GM12878 (cell line): ENCODE results near the gene FARSB. TPM values are rescaled to one million over a fixed set of nuclear protein-coding genes. Genes with fewer than 3 reads are reported as not detected.

ENCODE experiments used
- CHD1 ChIP-seq: IDR thresholded peaks from 2 replicates; pipeline ENCODE4 v1.6.1; 2012; ENCODE audit warnings: low read depth, low read length, improper control_type of control experiment
- CREB1 ChIP-seq: IDR thresholded peaks from 2 replicates; pipeline ENCODE4 v1.6.1; 2012; ENCODE audit warnings: low read depth, mild to moderate bottlenecking, inconsistent platforms
- NR2C2 ChIP-seq: IDR thresholded peaks from 2 replicates; pipeline ENCODE4 v1.6.1; 2011; ENCODE audit warnings: borderline replicate concordance, low read depth; ENCODE audit not compliant: control insufficient read depth, insufficient read length
- PKNOX1 ChIP-seq: fragments of 450-650 bp; IDR thresholded peaks from 2 replicates; pipeline ENCODE4 v1.6.1; 2016; ENCODE audit warnings: mild to moderate bottlenecking
- ZNF24 ChIP-seq: fragments of 450-650 bp; IDR thresholded peaks from 2 replicates; pipeline ENCODE4 v1.6.1; 2017; ENCODE audit warnings: antibody characterized with exemption, mild to moderate bottlenecking
- polyA plus RNA-seq, 11 experiments: library from polyadenylated mRNA; depleted of rRNA in 4 of 11; unstranded in 6 of 11; stranded (reverse) in 5 of 11; fragments of >200 nt; fragmentation: Nextera tagmentation in 4 of 11; fragmentation: Illumina TruSeq in 1 of 11; extraction: Ambion mirVana in 4 of 11; extraction: Trizol in 1 of 11; gene quantifications; 1 replicate in 1 of 11; 2 replicates in 10 of 11; pipeline versions ENCODE4 v1.2.1 to v1.2.3, GENCODE V29; 2011 to 2016; ENCODE audit warnings: inconsistent platforms in 2 of 11, missing spikeins in 2 of 11, low read depth in 1 of 11
- total RNA-seq, 4 experiments: library from RNA; depleted of rRNA in 3 of 4; stranded (reverse); fragments of >200 nt in 3 of 4; fragmentation: Illumina TruSeq in 1 of 4; extraction: Trizol in 1 of 4; gene quantifications; 2 replicates each; pipeline versions ENCODE4 v1.2.1 to v1.2.3, GENCODE V29; 2013 to 2021

Gene FARSB
- total and polyA plus RNA-seq, 10 of the 15 experiments (the other 5 are each of a cell fraction or from before 2014, with no cell fraction given), result 32.4 to 127 (median 73.8) TPM

- no peak for TF ChIP-seq ZNF24
- TF ChIP-seq NR2C2, result no peak
- no peak for TF ChIP-seq CREB1
- no peak for TF ChIP-seq CHD1
- TF ChIP-seq PKNOX1, result no peak
- TF ChIP-seq, all 136 proteins: peak for 12
Measured at GRCh38 chr2:222521099-222521498, 134.8 kb downstream of the FARSB start (continued).

Other genes starting within 250 kb of the FARSB start
- 12.8 and 14.6 TPM in 2 replicates for gene SGPP2, start 231.5 kb downstream of the FARSB start, total RNA-seq (2014; rRNA removed)
- 13.4 and 13.6 TPM in 2 replicates for gene SGPP2, start 231.5 kb downstream of the FARSB start, total RNA-seq (2014; rRNA removed; fragmentation: Illumina TruSeq; extraction: Trizol)
- 19.8 and 20.7 TPM in 2 replicates for gene SGPP2, start 231.5 kb downstream of the FARSB start, total RNA-seq (2021)
- gene SGPP2, start 231.5 kb downstream of the FARSB start, polyA plus RNA-seq (2011; rRNA removed), result 75.4 and 84.9 TPM in 2 replicates
- gene SGPP2, start 231.5 kb downstream of the FARSB start, polyA plus RNA-seq (2014; fragmentation: Illumina TruSeq; extraction: Trizol), result 23.8 and 23.9 TPM in 2 replicates
- 1 to 10 TPM; 3.5 to 3.7 TPM for gene SGPP2, start 231.5 kb downstream of the FARSB start, polyA plus RNA-seq (2014; fragmentation: Nextera tagmentation; extraction: Ambion mirVana)
- 13.2 and 15.2 TPM in 2 replicates for gene SGPP2, start 231.5 kb downstream of the FARSB start, polyA plus RNA-seq (2014; rRNA removed)
- gene SGPP2, start 231.5 kb downstream of the FARSB start, polyA plus RNA-seq (2016; fragmentation: Nextera tagmentation; extraction: Ambion mirVana), result 1 to 10 TPM; 5.3 to 5.6 TPM
- gene MOGAT1, start 15.6 kb upstream of the FARSB start, total RNA-seq (2014; rRNA removed), result not detected in 2 replicates
- not detected in 2 replicates for gene MOGAT1, start 15.6 kb upstream of the FARSB start, total RNA-seq (2014; rRNA removed; fragmentation: Illumina TruSeq; extraction: Trizol)
- gene MOGAT1, start 15.6 kb upstream of the FARSB start, total RNA-seq (2021), result not detected in 2 replicates
- not detected in 2 replicates for gene MOGAT1, start 15.6 kb upstream of the FARSB start, polyA plus RNA-seq (2011; rRNA removed)
- not detected in 2 replicates for gene MOGAT1, start 15.6 kb upstream of the FARSB start, polyA plus RNA-seq (2014; fragmentation: Illumina TruSeq; extraction: Trizol)
- gene MOGAT1, start 15.6 kb upstream of the FARSB start, polyA plus RNA-seq (2014; fragmentation: Nextera tagmentation; extraction: Ambion mirVana), result not detected
- not detected in 2 replicates for gene MOGAT1, start 15.6 kb upstream of the FARSB start, polyA plus RNA-seq (2014; rRNA removed)
- not detected for gene MOGAT1, start 15.6 kb upstream of the FARSB start, polyA plus RNA-seq (2016; fragmentation: Nextera tagmentation; extraction: Ambion mirVana)
- 62.6 and 73.2 TPM in 2 replicates for gene ACSL3, start 204.9 kb upstream of the FARSB start, total RNA-seq (2014; rRNA removed)
- gene ACSL3, start 204.9 kb upstream of the FARSB start, total RNA-seq (2014; rRNA removed; fragmentation: Illumina TruSeq; extraction: Trizol), result 78.9 and 83.9 TPM in 2 replicates
- 70.1 and 81.5 TPM in 2 replicates for gene ACSL3, start 204.9 kb upstream of the FARSB start, total RNA-seq (2021)
- gene ACSL3, start 204.9 kb upstream of the FARSB start, polyA plus RNA-seq (2011; rRNA removed), result 50.3 and 60.0 TPM in 2 replicates
- 54.6 and 70.9 TPM in 2 replicates for gene ACSL3, start 204.9 kb upstream of the FARSB start, polyA plus RNA-seq (2014; fragmentation: Illumina TruSeq; extraction: Trizol)
- 10 to 100 TPM; 15.6 to 24.0 TPM for gene ACSL3, start 204.9 kb upstream of the FARSB start, polyA plus RNA-seq (2014; fragmentation: Nextera tagmentation; extraction: Ambion mirVana)
- gene ACSL3, start 204.9 kb upstream of the FARSB start, polyA plus RNA-seq (2014; rRNA removed), result 44.3 and 53.1 TPM in 2 replicates
- 10 to 100 TPM; 58.8 to 73.6 TPM for gene ACSL3, start 204.9 kb upstream of the FARSB start, polyA plus RNA-seq (2016; fragmentation: Nextera tagmentation; extraction: Ambion mirVana)